ENCODE measurements around the gene HECW1. TPM values are rescaled to one million over a fixed set of nuclear protein-coding genes. Genes with fewer than 3 reads are reported as not detected.
"Not testable (repeated sequence)": the region's sequence is repeated elsewhere in the genome, so short reads cannot be mapped to it uniquely, and the experiment has no call there.

The HECW1 gene
- total RNA-seq, 1 donor from 2014 or later: 68.7 TPM

GRCh38 chr7:43211693-43212092 is 99.2 kb downstream of the HECW1 start:
- Mint-ChIP-seq H3K4me3 (ENCODE audit: unreplicated experiment) (no peak overlapping the region), H3K36me3 (ENCODE audit: unreplicated experiment) (peaks cover 5% of the 10 kb centered on the region), H3K27me3 (ENCODE audit: unreplicated experiment) (peaks cover 2% of the 10 kb centered on the region), H3K4me1 (ENCODE audit: low read depth, unreplicated experiment) (peaks cover 10% of the 10 kb centered on the region), H3K9me3 (ENCODE audit: unreplicated experiment) (peaks cover 2% of the 10 kb centered on the region), H3K27ac (ENCODE audit: unreplicated experiment) (no peak overlapping the region)
- no peak for TF ChIP-seq CTCF (IDR thresholded peaks at IDR 0.05; ENCODE audit: partially characterized antibody, unreplicated experiment)
- DNase-seq: no peak

- H3K4me1 Mint-ChIP-seq (ENCODE audit: low read depth, unreplicated experiment): peaks cover 10% of the 10 kb centered on the region
Observed at GRCh38 chr7:43212921-43213320, 100.5 kb downstream of the HECW1 start.

GRCh38 chr7:43215061-43215460 is 102.6 kb downstream of the HECW1 start:
- Mint-ChIP-seq H3K36me3 (ENCODE audit: unreplicated experiment) (peaks cover 7% of the 10 kb centered on the region), H3K27ac (ENCODE audit: unreplicated experiment) (no peak overlapping the region), H3K9me3 (ENCODE audit: unreplicated experiment) (no peaks in the 10 kb centered on the region), H3K4me1 (ENCODE audit: low read depth, unreplicated experiment) (peaks cover 8% of the 10 kb centered on the region), H3K4me3 (ENCODE audit: unreplicated experiment) (no peak overlapping the region), H3K27me3 (ENCODE audit: unreplicated experiment) (no peaks in the 10 kb centered on the region)
- TF ChIP-seq CTCF (IDR thresholded peaks at IDR 0.05; ENCODE audit: partially characterized antibody, unreplicated experiment): no peak
- no peak for DNase-seq

More at GRCh38 chr7:43212921-43213320, 100.5 kb downstream of the HECW1 start:
- H3K4me3 Mint-ChIP-seq (ENCODE audit: unreplicated experiment): no peak overlapping the region
- peaks cover 2% of the 10 kb centered on the region for H3K27me3 Mint-ChIP-seq (ENCODE audit: unreplicated experiment)
- peaks cover 5% of the 10 kb centered on the region for H3K36me3 Mint-ChIP-seq (ENCODE audit: unreplicated experiment)
- DNase-seq: no peak
- no peak for TF ChIP-seq CTCF (IDR thresholded peaks at IDR 0.05; ENCODE audit: partially characterized antibody, unreplicated experiment)
- H3K9me3 Mint-ChIP-seq (ENCODE audit: unreplicated experiment): peaks cover 2% of the 10 kb centered on the region
- H3K27ac Mint-ChIP-seq (ENCODE audit: unreplicated experiment): no peak overlapping the region

GRCh38 chr7:43217055-43217454 is 104.6 kb downstream of the HECW1 start:
- Mint-ChIP-seq H3K9me3 (ENCODE audit: unreplicated experiment) (no peaks in the 10 kb centered on the region), H3K4me1 (ENCODE audit: low read depth, unreplicated experiment) (peaks cover 8% of the 10 kb centered on the region), H3K36me3 (ENCODE audit: unreplicated experiment) (peaks cover 7% of the 10 kb centered on the region), H3K27ac (ENCODE audit: unreplicated experiment) (no peak overlapping the region), H3K27me3 (ENCODE audit: unreplicated experiment) (no peaks in the 10 kb centered on the region), H3K4me3 (ENCODE audit: unreplicated experiment) (no peak overlapping the region)
- no peak for TF ChIP-seq CTCF (IDR thresholded peaks at IDR 0.05; ENCODE audit: partially characterized antibody, unreplicated experiment)
- DNase-seq: no peak

GRCh38 chr7:43218901-43219300 is 106.5 kb downstream of the HECW1 start:
- H3K27me3 Mint-ChIP-seq (ENCODE audit: unreplicated experiment); H3K9me3 Mint-ChIP-seq (ENCODE audit: unreplicated experiment); H3K4me1 Mint-ChIP-seq (ENCODE audit: low read depth, unreplicated experiment); H3K4me3 Mint-ChIP-seq (ENCODE audit: unreplicated experiment); H3K36me3 Mint-ChIP-seq (ENCODE audit: unreplicated experiment); H3K27ac Mint-ChIP-seq (ENCODE audit: unreplicated experiment); DNase-seq: not testable (repeated sequence)

- Mint-ChIP-seq H3K4me1 (ENCODE audit: low read depth, unreplicated experiment) (peaks cover 4% of the 10 kb centered on the region), H3K4me3 (ENCODE audit: unreplicated experiment) (no peak overlapping the region), H3K36me3 (ENCODE audit: unreplicated experiment) (peaks cover 7% of the 10 kb centered on the region), H3K9me3 (ENCODE audit: unreplicated experiment) (no peaks in the 10 kb centered on the region), H3K27me3 (ENCODE audit: unreplicated experiment) (no peaks in the 10 kb centered on the region), H3K27ac (ENCODE audit: unreplicated experiment) (no peak overlapping the region)
- TF ChIP-seq CTCF (IDR thresholded peaks at IDR 0.05; ENCODE audit: partially characterized antibody, unreplicated experiment): no peak
- no peak for DNase-seq
Observed at GRCh38 chr7:43220250-43220649, 107.8 kb downstream of the HECW1 start.

All from glutamatergic neuron (in vitro differentiated cells).